HCT116 (cell line): Measurements from ENCODE around the gene KRT13. TPM values are rescaled to one million over a fixed set of nuclear protein-coding genes. Genes with fewer than 3 reads are reported as not detected.

ENCODE experiments used
- ATAC-seq: fragments of 200-7000 bp; cut with Tn5 transposase; 2 replicates; pipeline ENCODE4 v1.9.1; 2020; ENCODE audit warnings: mild to moderate bottlenecking, moderate library complexity
- BruUV-seq: library from RNA; stranded (reverse); fragments of 400-500 nt; replicated peaks from 2 replicates; lab custom pipeline; 2021; lab: Mats Ljungman, UMichigan
- CTCF ChIA-PET: fragments of 300-600 bp; sonication (Branson Sonifier 250); formaldehyde crosslinking; loops from one replicate; lab custom pipeline; 2021; ENCODE audit warnings: antibody characterized with exemption; lab: Charles Lee
- POLR2A ChIA-PET: fragments of 300-600, 350-600 bp; sonication (Branson Sonifier 250); formaldehyde crosslinking; loops from one replicate; lab custom pipeline; 2021; ENCODE audit warnings: antibody characterized with exemption; lab: Charles Lee
- RAD21 ChIA-PET, 2 experiments: fragments of 300-600 bp; sonication (Branson Sonifier 250); formaldehyde crosslinking; loops; one replicate each; lab custom pipeline; 2023; ENCODE audit warnings: low total read pairs in 2 of 2; ENCODE audit not compliant: uncharacterized antibody in 2 of 2, unreplicated experiment in 2 of 2, low non-redundant PET in 1 of 2; lab: Charles Lee
- DNase-seq: peaks from one replicate; pipeline ENCODE4 v3.0.0-alpha.2; 2010; ENCODE audit warnings: low read depth, low spot score
- H2AFZ ChIP-seq: fragments of 200-600 bp; shearing (Covaris generic), sonication (generic); 2 replicates; pipeline ENCODE4 v1.6.1; 2017; ENCODE audit warnings: low read depth, mixed run types, mixed read lengths, antibody characterized with exemption, low read length; ENCODE audit not compliant: poor library complexity, severe bottlenecking
- H3K27ac ChIP-seq: 2 replicates; pipeline ENCODE4 v1.5.1; 2012; ENCODE audit warnings: low read depth, low read length
- H3K27me3 ChIP-seq: fragments of 200-600 bp; sonication (generic); 2 replicates; pipeline ENCODE4 v1.6.1; 2016; ENCODE audit warnings: mixed run types, low read length, mixed read lengths; ENCODE audit not compliant: insufficient read depth
- H3K36me3 ChIP-seq, 2 experiments: fragments of 200-500 bp in 1 of 2; fragments of 200-600 bp in 1 of 2; sonication (Bioruptor generic) in 1 of 2; sonication (generic) in 1 of 2; 2 replicates each; pipeline versions ENCODE4 v1.5.1 to v1.6.1; 2014 to 2016; ENCODE audit warnings: low read length in 2 of 2, inconsistent platforms in 1 of 2, mixed read lengths in 1 of 2, mixed run types in 1 of 2; ENCODE audit not compliant: insufficient read depth in 2 of 2, control insufficient read depth in 1 of 2
- H3K4me1 ChIP-seq, 2 experiments: fragments of 200-600 bp in 1 of 2; sonication (generic) in 1 of 2; 2 replicates each; pipeline versions ENCODE4 v1.5.1 to v1.6.1; 2012 to 2017; ENCODE audit warnings: low read length in 2 of 2, inconsistent platforms in 1 of 2, mild to moderate bottlenecking in 1 of 2, mixed read lengths in 1 of 2, mixed run types in 1 of 2, moderate library complexity in 1 of 2; ENCODE audit not compliant: insufficient read depth in 2 of 2, control insufficient read depth in 1 of 2
- H3K4me2 ChIP-seq: fragments of 200-600 bp; sonication (generic); 2 replicates; pipeline ENCODE4 v1.6.1; 2017; ENCODE audit warnings: mixed run types, low read length, mixed read lengths
- H3K4me3 ChIP-seq, 2 experiments: fragments of 200-600 bp in 1 of 2; sonication (generic) in 1 of 2; replicated peaks in 1 of 2; 2 replicates each; pipeline ENCODE4 v1.5.1; 2011 to 2016; ENCODE audit warnings: low read length in 2 of 2, control low read depth in 1 of 2, low read depth in 1 of 2, mild to moderate bottlenecking in 1 of 2, mixed read lengths in 1 of 2, mixed run types in 1 of 2
- H3K79me2 ChIP-seq: fragments of 200-600 bp; sonication (generic); 2 replicates; pipeline ENCODE4 v1.6.1; 2017; ENCODE audit warnings: mild to moderate bottlenecking, mixed run types, low read length, moderate library complexity, mixed read lengths; ENCODE audit not compliant: insufficient read depth
- H3K9ac ChIP-seq: fragments of 200-600 bp; sonication (generic); 2 replicates; pipeline ENCODE4 v1.6.1; 2016; ENCODE audit warnings: low read length, mixed read lengths
- H3K9me2 ChIP-seq: fragments of 200-600 bp; sonication (generic), shearing (Covaris generic); 2 replicates; pipeline ENCODE4 v1.6.1; 2017; ENCODE audit warnings: mixed run types, mild to moderate bottlenecking, moderate library complexity; ENCODE audit not compliant: insufficient read depth
- H3K9me3 ChIP-seq, 2 experiments: fragments of 200-500 bp in 1 of 2; fragments of 200-600 bp in 1 of 2; sonication (Bioruptor generic) in 1 of 2; sonication (generic) in 1 of 2; 2 replicates each; pipeline ENCODE4 v1.6.1; 2014 to 2017; ENCODE audit warnings: low read length in 2 of 2, mixed read lengths in 2 of 2, inconsistent platforms in 1 of 2, low read depth in 1 of 2, mild to moderate bottlenecking in 1 of 2, mixed run types in 1 of 2, moderate library complexity in 1 of 2; ENCODE audit not compliant: control insufficient read depth in 1 of 2, insufficient read depth in 1 of 2
- H4K20me1 ChIP-seq: fragments of 200-600 bp; sonication (generic), shearing (Covaris generic); 2 replicates; pipeline ENCODE4 v1.6.1; 2017; ENCODE audit warnings: mixed run types, mild to moderate bottlenecking, moderate library complexity; ENCODE audit not compliant: insufficient read depth
- CBX3 ChIP-seq: IDR thresholded peaks from 2 replicates; pipeline ENCODE4 v1.6.1; 2012; ENCODE audit warnings: low read depth
- CEBPB ChIP-seq: IDR thresholded peaks from 2 replicates; pipeline ENCODE4 v1.6.1; 2012; ENCODE audit warnings: low read depth
- EGR1 ChIP-seq: IDR thresholded peaks from 2 replicates; pipeline ENCODE4 v1.6.1; 2012; ENCODE audit warnings: low read depth
- ELF1 ChIP-seq: IDR thresholded peaks from 2 replicates; pipeline ENCODE4 v1.6.1; 2012; ENCODE audit warnings: low read depth, borderline replicate concordance
- EZH2 ChIP-seq: fragments of 200-600 bp; sonication (generic); IDR thresholded peaks from 2 replicates; pipeline ENCODE4 v1.6.1; 2017; ENCODE audit warnings: antibody characterized with exemption, mixed run types
- FOSL1 ChIP-seq: IDR thresholded peaks from 2 replicates; pipeline ENCODE4 v1.6.1; 2012; ENCODE audit warnings: low read depth
- POLR2AphosphoS5 ChIP-seq: IDR thresholded peaks from 2 replicates; pipeline ENCODE4 v1.6.1; 2011; ENCODE audit warnings: mild to moderate bottlenecking, low read depth, low read length, moderate library complexity
- RAD21 ChIP-seq: IDR thresholded peaks from 2 replicates; pipeline ENCODE4 v1.6.1; 2012; ENCODE audit warnings: low read depth, mild to moderate bottlenecking
- REST ChIP-seq: IDR thresholded peaks from 2 replicates; pipeline ENCODE4 v1.6.1; 2012; ENCODE audit warnings: low read depth
- SIN3A ChIP-seq: IDR thresholded peaks from 2 replicates; pipeline ENCODE4 v1.6.1; 2012; ENCODE audit warnings: low read depth
- SP1 ChIP-seq: IDR thresholded peaks from 2 replicates; pipeline ENCODE4 v1.6.1; 2012; ENCODE audit warnings: low read depth
- TCF7L2 ChIP-seq: IDR thresholded peaks from 2 replicates; pipeline ENCODE4 v1.7.0; 2011; ENCODE audit warnings: borderline replicate concordance, inconsistent platforms; ENCODE audit not compliant: insufficient read depth, insufficient read length; ENCODE audit errors: extremely low read depth
- YY1 ChIP-seq: IDR thresholded peaks from 2 replicates; pipeline ENCODE4 v1.6.1; 2011; ENCODE audit warnings: low read length, low read depth, moderate library complexity, mild to moderate bottlenecking; ENCODE audit not compliant: insufficient replicate concordance; ENCODE audit errors: extremely low read depth
- ZFX ChIP-seq: fragments of 450-650 bp; IDR thresholded peaks from 2 replicates; pipeline ENCODE4 v1.6.1; 2017
- intact Hi-C: fragments of 100-400 bp; cut with micrococcal nuclease; formaldehyde crosslinking; loops from 2 replicates; pipeline ENCODE4 v1.10.0; 2022
- total RNA-seq: library from RNA; stranded (reverse); gene quantifications from one replicate; pipeline ENCODE4 v1.2.1, GENCODE V29; 2021; ENCODE audit not compliant: unreplicated experiment
- TF ChIP-seq, protein P1 (sequence below): IDR thresholded peaks from 2 replicates; pipeline ENCODE4 v1.6.1; 2011; ENCODE audit warnings: mild to moderate bottlenecking, low read length, moderate library complexity; ENCODE audit not compliant: insufficient replicate concordance; ENCODE audit errors: extremely low read depth
- TF ChIP-seq, protein P2 (sequence below): IDR thresholded peaks from 2 replicates; pipeline ENCODE4 v1.6.1; 2012

Gene KRT13
- total RNA-seq, 1 experiment from 2014 or later: 3.7 TPM

GRCh38 chr17:41510251-41511065 is 5.0 kb upstream of the KRT13 start (continued):
- no peak for TF ChIP-seq ELF1
- no peak for TF ChIP-seq EZH2
- TF ChIP-seq, protein P1, sequence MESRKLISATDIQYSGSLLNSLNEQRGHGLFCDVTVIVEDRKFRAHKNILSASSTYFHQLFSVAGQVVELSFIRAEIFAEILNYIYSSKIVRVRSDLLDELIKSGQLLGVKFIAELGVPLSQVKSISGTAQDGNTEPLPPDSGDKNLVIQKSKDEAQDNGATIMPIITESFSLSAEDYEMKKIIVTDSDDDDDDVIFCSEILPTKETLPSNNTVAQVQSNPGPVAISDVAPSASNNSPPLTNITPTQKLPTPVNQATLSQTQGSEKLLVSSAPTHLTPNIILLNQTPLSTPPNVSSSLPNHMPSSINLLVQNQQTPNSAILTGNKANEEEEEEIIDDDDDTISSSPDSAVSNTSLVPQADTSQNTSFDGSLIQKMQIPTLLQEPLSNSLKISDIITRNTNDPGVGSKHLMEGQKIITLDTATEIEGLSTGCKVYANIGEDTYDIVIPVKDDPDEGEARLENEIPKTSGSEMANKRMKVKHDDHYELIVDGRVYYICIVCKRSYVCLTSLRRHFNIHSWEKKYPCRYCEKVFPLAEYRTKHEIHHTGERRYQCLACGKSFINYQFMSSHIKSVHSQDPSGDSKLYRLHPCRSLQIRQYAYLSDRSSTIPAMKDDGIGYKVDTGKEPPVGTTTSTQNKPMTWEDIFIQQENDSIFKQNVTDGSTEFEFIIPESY: no peak

GRCh38 chr17:41507315-41507880 is 2.0 kb upstream of the KRT13 start:
- Histone ChIP-seq H3K27me3 (no peaks in the 10 kb centered on the region), H3K27ac (no peak overlapping the region), H3K4me3 (no peak overlapping the region), H3K9me2 (no peaks in the 10 kb centered on the region), H3K9me3 (no peaks in the 10 kb centered on the region), H3K9ac (no peak overlapping the region), H4K20me1 (no peaks in the 10 kb centered on the region), H3K79me2 (no peaks in the 10 kb centered on the region), H3K4me2 (no peak overlapping the region), H3K4me1 (peaks cover 13 to 51% of the 10 kb centered on the region in 2 experiments), H3K36me3 (no peaks in the 10 kb centered on the region), H2AFZ (no peak overlapping the region)
- no TSS peak for BruUV-seq
- DNase-seq (no peak), ATAC-seq (no peak)
- POLR2A ChIA-PET: interaction anchor here (1.3 kb wide), 1 partner anchor 14 kb away, joined by 3 read pairs; no protein-coding TSS in a partner anchor
- CTCF ChIA-PET: interaction anchor here (1.0 kb wide), 1 partner anchor 42 kb away, joined by 4 read pairs; no protein-coding TSS in a partner anchor
- intact Hi-C loops: no loop called here
- RAD21 ChIA-PET: no interaction called here
- TF ChIP-seq TCF7L2 (no peak), SP1 (no peak), ZFX (no peak), SIN3A (no peak), REST (no peak), CBX3 (no peak), POLR2AphosphoS5 (no peak), RAD21 (no peak), FOSL1 (no peak), CEBPB (no peak), EZH2 (no peak), EGR1 (no peak), YY1 (no peak)
- TF ChIP-seq, protein P2, sequence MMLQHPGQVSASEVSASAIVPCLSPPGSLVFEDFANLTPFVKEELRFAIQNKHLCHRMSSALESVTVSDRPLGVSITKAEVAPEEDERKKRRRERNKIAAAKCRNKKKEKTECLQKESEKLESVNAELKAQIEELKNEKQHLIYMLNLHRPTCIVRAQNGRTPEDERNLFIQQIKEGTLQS: no peak
